NCI-H2196 treated with DMSO at 0.1 percent for 48 hours (cell line): ENCODE measurements around the gene C17orf107.

ENCODE experiments used
- DNase-seq: peaks from one replicate; lab custom pipeline; 2025; ENCODE audit not compliant: unreplicated experiment; lab: John Stamatoyannopoulos, UW

The C17orf107 gene

DNA sequence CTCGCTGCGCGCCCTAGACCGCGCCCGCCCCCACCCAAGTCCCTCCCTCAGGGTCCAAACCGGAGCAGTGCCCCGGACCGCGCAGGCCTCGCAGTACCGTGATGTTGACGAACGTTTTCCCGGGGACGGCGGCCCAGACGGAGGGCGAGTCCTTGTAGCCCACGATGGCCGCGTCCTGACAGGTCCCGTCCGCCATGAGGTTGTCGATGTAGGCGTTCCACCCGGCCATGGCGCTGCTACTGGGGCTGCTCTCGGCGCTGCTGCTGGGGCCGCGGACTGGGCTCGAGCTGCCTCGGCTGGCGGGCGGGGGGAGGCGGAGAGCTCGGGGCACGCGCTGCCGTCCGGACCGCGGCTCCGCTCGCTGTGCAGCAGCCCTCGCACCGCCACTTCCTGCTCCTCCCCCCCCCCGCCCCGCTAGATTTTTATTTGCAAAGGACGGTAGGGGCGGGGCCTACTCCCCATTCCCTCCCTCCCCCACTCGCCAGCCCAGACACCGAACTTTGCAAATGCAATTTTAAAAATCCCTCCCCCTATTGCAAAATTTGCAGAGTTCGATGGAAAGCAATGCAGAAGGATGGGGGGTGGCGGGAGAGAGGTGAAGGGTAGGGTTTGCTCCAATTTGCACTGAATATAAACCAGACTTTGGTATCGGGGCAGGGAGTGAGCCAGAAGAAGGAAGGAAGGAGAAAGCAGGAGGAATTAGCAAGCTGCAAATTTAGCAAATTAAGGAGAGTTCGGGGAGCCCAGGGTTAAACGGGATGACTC is 49.0 kb downstream of the C17orf107 start, which contains the start of gene PFN1:
Gene PFN1, minus strand, starts transcription at position 365 of the 765 bp plus-strand sequence. Its CDS starts 136 bp downstream, at position 229.
- DNase-seq, result peak; percentile 42

DNA sequence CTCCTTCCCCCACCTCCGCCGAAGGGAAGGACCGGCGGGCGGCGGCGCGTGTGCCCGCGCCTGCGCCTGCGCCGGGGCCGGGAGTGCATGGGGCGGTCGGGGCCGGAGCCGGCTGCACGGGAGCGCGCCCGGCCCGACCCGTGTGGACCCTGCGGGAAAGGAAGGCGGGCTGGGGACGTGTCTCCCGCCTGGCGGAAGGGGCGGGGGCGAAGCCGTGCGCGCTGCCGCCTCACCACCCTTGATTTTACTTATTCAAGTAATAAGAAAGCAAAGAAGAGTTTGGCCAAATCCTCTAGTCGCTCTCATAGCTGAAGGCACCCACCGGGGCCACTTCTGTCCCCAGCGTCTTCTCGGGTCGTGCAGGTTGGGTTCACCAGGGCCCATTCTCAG is 49.6 kb downstream of the C17orf107 start:
- peak; percentile 51 for DNase-seq

DNA sequence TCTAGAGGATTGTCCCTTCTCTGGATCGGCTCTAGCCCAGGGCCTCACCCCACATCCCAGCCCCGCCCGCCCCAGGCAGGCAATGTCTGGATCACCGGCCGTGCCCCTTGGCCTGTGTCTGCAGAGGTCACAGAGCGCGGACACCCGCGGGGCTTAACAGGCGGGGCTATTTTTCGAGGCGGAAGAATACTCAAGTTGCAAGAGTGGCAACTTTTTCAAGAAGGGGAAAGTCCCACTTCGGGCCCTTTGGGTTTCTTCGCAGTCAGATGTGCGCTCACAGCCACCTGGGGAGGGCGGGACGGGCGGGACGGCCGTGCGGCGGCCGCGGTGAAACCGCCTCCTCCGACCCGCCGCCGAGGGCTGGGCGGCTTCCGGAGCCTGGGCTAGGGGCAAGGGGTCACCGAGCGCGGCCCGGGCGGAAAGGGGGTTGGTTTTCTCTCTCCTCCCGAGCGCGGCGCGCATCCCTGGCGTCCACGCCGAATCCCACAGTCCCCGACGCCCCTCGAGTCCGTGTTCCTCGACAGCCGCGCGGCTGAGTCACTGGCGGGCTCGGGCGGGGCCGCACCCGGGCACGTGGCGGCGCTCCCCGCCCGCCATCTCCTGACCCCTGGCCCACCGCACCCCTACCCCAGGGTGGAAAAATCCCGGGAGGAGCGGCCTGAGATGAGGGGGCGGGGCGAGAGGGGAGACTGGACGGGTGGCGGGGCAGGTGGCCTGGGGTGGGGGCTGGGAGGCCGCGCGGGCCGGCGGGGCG is 50.2 kb downstream of the C17orf107 start:
- peak; percentile 50 for DNase-seq

DNA sequence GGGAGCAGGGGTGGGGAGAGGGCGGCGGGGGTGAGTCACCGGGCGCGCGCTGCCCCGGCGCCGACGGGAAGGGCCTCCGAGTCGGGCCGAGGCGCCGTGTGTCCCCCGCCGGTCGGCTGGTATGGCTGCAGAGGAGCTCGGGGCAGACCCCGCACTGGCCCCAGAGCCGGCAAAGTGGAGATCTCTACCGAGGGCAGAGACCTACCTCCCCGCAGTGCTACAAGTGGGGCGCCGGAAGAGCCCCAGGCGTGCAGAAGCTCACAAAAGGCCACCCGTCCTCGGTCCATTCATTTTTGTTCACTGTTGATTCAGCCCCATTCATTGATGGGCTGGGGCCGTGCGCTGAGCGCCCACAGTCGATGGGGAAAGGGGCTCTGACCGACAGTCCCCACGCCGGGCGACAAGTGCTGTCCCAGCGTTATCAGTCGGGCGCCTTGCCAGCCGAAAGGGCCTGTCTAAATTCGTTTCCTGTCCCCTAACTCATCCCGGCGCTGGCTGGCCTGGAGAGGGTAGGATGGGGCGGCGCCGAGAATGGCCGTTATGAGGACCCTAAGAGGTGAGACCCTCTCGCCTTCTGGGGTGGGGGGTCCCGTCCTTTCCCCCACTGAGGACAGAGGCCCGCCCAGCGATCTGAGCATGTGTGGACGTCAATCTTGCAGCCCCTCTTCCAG is 50.9 kb downstream of the C17orf107 start:
- DNase-seq, result no peak

DNA sequence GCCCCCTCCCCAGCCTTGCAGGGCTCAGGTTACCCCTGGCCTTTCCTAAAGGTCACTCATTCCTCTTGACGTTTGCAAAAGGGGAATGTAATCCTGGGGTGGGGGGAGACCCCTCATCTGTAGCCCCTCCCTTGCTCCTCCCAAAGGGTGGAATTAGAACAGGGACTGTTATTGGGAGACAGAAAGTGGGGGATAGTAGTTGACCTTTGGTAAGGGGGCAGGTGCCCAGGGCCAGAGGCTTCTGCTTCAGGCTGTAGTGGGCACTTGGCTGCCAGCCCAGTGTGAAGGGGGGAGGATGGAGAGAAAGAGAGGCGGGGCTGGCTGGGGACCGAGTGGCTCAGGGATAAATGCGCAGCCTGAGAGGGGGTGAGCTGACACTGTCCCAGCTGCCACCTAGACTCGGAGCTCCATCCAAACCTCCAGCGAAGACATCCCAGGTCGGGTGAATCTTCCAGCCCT is 51.4 kb downstream of the C17orf107 start, which contains the start of gene ENO3:
Gene ENO3, plus strand, starts transcription at position 374 of the 459 bp plus-strand sequence. CDS start 711 bp downstream, outside the sequence.
- DNase-seq, result no peak

DNA sequence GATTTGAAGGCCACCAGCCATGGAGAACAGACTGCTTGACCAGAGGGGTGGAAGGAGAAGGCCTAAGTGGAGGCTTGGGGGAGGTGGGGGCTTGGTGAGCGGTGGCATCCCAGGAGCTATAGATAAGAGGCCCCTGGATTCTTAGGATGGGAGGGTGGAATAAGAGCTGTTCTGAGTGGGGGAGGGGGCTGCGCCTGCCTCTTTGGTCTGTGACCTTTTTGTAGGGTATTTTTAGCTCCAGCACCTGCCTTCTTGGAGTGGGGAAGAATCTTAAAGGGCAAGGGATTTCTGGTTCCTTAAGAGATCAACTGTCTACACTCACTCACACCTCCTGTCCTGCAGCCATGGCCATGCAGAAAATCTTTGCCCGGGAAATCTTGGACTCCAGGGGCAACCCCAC is 52.1 kb downstream of the C17orf107 start:
- no peak for DNase-seq
